OCI-M2 (cell line): ENCODE results near the gene PGBD5.

Experiments used
- DNase-seq: peaks from one replicate; lab custom pipeline; 2025; ENCODE audit not compliant: unreplicated experiment; lab: John Stamatoyannopoulos, UW

The PGBD5 gene

DNA sequence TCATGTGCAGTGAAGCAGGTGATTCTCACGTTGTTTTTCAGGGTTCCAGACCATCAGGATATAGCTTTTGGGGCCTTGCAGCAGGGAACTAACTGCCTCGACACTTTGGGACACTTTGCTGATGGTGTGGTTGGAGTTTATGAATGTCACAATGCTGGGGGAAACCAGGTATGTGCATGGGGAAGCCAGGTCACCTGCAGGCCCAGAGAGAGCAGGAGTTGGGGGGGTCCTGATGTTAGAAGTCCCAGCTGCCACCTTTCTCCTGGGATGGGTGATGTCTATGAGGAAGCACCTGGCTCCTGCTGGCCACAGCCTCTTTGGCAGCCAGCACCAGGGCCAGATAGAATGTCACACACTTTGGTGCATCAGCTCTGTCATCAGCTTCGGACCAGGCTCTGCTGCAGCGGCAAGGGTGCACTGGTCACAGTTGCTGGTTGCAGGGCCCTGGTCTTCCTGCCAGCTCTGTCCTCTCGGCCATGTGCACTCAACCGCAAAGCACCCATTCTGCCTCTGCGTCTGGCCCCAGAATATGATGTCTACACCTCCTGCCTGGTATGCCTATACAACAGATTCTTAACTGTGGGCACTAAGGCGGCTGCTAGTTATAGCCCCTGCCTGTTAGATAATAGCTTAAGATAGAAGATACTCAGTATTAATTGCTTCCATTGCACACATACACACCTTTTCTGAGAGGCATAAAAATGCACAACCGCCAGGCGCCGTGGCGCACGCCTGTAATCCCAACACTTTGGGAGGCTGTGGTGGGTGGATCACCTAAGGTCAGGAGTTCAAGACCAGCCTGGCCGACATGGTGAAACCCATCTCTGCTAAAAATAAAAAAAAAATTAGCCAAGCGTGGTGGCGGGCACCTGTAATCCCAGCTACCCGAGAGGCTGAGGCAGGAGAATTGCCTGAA, 160.7 kb downstream of the PGBD5 start:
- no peak for DNase-seq
